B cell (primary cell): Measurements from ENCODE around the gene CDK10. TPM values are rescaled to one million over a fixed set of nuclear protein-coding genes. Genes with fewer than 3 reads are reported as not detected.

Experiments used
- ATAC-seq: fragments of 200-7000 bp; cut with Tn5 transposase; one replicate; pipeline ENCODE4 v1.10.0; 2021; ENCODE audit warnings: low read depth, mild to moderate bottlenecking, moderate number of reproducible peaks, moderate library complexity
- CTCF ChIA-PET: fragments of 350-600 bp; sonication (Branson Sonifier 250); formaldehyde crosslinking; loops from one replicate; lab custom pipeline; 2021; ENCODE audit warnings: antibody characterized with exemption, inconsistent platforms; lab: Charles Lee
- POLR2A ChIA-PET: fragments of 350-600 bp; sonication (Branson Sonifier 250); formaldehyde crosslinking; loops from one replicate; lab custom pipeline; 2021; ENCODE audit warnings: antibody characterized with exemption; lab: Charles Lee
- DNase-seq: peaks from one replicate; pipeline ENCODE4 v3.0.0; 2013
- H2AFZ ChIP-seq: 2 replicates; pipeline ENCODE4 v1.6.1; 2012; ENCODE audit warnings: mild to moderate bottlenecking, low read depth, low read length; ENCODE audit not compliant: insufficient read depth, poor library complexity, severe bottlenecking
- H3K27ac ChIP-seq, 2 donors: 1 replicate in 1 of 2; 2 replicates in 1 of 2; pipeline ENCODE4 v1.5.1; 2012 to 2013; ENCODE audit warnings: low read length in 2 of 2, mild to moderate bottlenecking in 2 of 2, moderate library complexity in 1 of 2
- H3K27me3 ChIP-seq, 4 experiments: fragments of 200-600 bp in 1 of 4; sonication (generic) in 1 of 4; replicated peaks in 1 of 4; 1 replicate in 2 of 4; 2 replicates in 2 of 4; pipeline versions ENCODE4 v1.6.1 to v1.7.0; 2013 to 2016; ENCODE audit warnings: low read length in 3 of 4, mild to moderate bottlenecking in 2 of 4, mixed read lengths in 1 of 4, moderate library complexity in 1 of 4; ENCODE audit not compliant: insufficient read depth in 4 of 4, control insufficient read depth in 3 of 4; ENCODE audit errors: control extremely low read depth in 1 of 4
- H3K36me3 ChIP-seq, 2 experiments: replicated peaks in 1 of 2; 1 replicate in 1 of 2; 2 replicates in 1 of 2; pipeline versions ENCODE4 v1.6.1 to v1.7.1; 2013; ENCODE audit warnings: low read length in 1 of 2; ENCODE audit not compliant: insufficient read depth in 2 of 2, control insufficient read depth in 1 of 2; ENCODE audit errors: control extremely low read depth in 1 of 2, extremely low read depth in 1 of 2
- H3K4me1 ChIP-seq, 2 donors: fragments of 200-600 bp in 1 of 2; sonication (generic) in 1 of 2; 1 replicate in 1 of 2; 2 replicates in 1 of 2; pipeline versions ENCODE4 v1.5.1 to v1.6.1; 2013 to 2017; ENCODE audit warnings: low read length in 2 of 2; ENCODE audit not compliant: control insufficient read depth in 2 of 2, insufficient read depth in 2 of 2
- H3K4me2 ChIP-seq: replicated peaks from 2 replicates; pipeline ENCODE3; 2012; ENCODE audit warnings: mild to moderate bottlenecking, low read depth, low read length; ENCODE audit not compliant: poor library complexity, severe bottlenecking
- H3K4me3 ChIP-seq, 5 experiments: fragments of 200-600 bp in 1 of 5; sonication (generic) in 1 of 5; 1 replicate in 3 of 5; 2 replicates in 2 of 5; pipeline versions ENCODE4 v1.5.1 to v1.7.0; 2011 to 2016; ENCODE audit warnings: low read length in 4 of 5, mild to moderate bottlenecking in 4 of 5, low read depth in 2 of 5, control low read depth in 1 of 5, moderate library complexity in 1 of 5; ENCODE audit not compliant: insufficient read depth in 1 of 5; ENCODE audit errors: control extremely low read depth in 1 of 5, extremely low read depth in 1 of 5
- H3K79me2 ChIP-seq: fragments of 200-600 bp; sonication (generic); one replicate; pipeline ENCODE4 v1.6.0; 2016; ENCODE audit warnings: low read length; ENCODE audit not compliant: control insufficient read depth, insufficient read depth
- H3K9ac ChIP-seq: fragments of 200-600 bp; sonication (generic); 2 replicates; pipeline ENCODE4 v1.6.1; 2017; ENCODE audit warnings: mild to moderate bottlenecking, low read length, moderate library complexity
- H3K9me3 ChIP-seq, 3 donors: one replicate each; pipeline versions ENCODE4 v1.6.1 to v1.7.1; 2013; ENCODE audit warnings: low read length in 2 of 3; ENCODE audit not compliant: control insufficient read depth in 2 of 3, insufficient read depth in 1 of 3; ENCODE audit errors: control extremely low read depth in 1 of 3
- H4K20me1 ChIP-seq: 2 replicates; pipeline ENCODE4 v1.6.0; 2012; ENCODE audit warnings: mild to moderate bottlenecking, low read length; ENCODE audit not compliant: insufficient read depth, control insufficient read depth, poor library complexity, severe bottlenecking
- H3K27ac Mint-ChIP-seq: one replicate; pipeline ENCODE4 v1.8.0; 2021; ENCODE audit warnings: mixed read lengths
- H3K27me3 Mint-ChIP-seq: one replicate; pipeline ENCODE4 v1.8.0; 2021; ENCODE audit warnings: mixed read lengths
- H3K4me1 Mint-ChIP-seq: one replicate; pipeline ENCODE4 v1.8.0; 2021; ENCODE audit warnings: mixed read lengths
- H3K4me3 Mint-ChIP-seq: one replicate; pipeline ENCODE4 v1.8.0; 2021; ENCODE audit warnings: mixed read lengths
- H3K9me3 Mint-ChIP-seq: one replicate; pipeline ENCODE4 v1.8.0; 2022; ENCODE audit warnings: mixed read lengths; ENCODE audit not compliant: insufficient read depth
- CTCF ChIP-seq: fragments of 200-600 bp; IDR thresholded peaks from one replicate; pipeline ENCODE4 v1.8.0; 2022; ENCODE audit warnings: antibody characterized with exemption, mild to moderate bottlenecking
- EZH2 ChIP-seq: IDR thresholded peaks from 2 replicates; pipeline ENCODE4 v1.6.1; 2012; ENCODE audit warnings: borderline replicate concordance, low read depth, mild to moderate bottlenecking, moderate library complexity, low read length; ENCODE audit not compliant: insufficient read depth, poor library complexity, severe bottlenecking
- WGBS: methylation state at CpG from one replicate; pipeline ENCODE4 v1.1.5; 2013; ENCODE audit warnings: missing lambda C conversion rate; ENCODE audit not compliant: insufficient coverage; 5-methylcytosine and 5-hydroxymethylcytosine counted together
- intact Hi-C: fragments of 100-400 bp; cut with micrococcal nuclease; formaldehyde crosslinking; loops from one replicate; pipeline ENCODE4 v1.10.0; 2022
- polyA plus RNA-seq: library from polyadenylated mRNA; depleted of rRNA; stranded (reverse); fragments of >200 nt; gene quantifications from 2 replicates; pipeline ENCODE4 v1.2.3, GENCODE V29; 2012
- total RNA-seq, 2 donors: library from RNA; stranded (reverse); fragments of 120-200 nt in 1 of 2; gene quantifications; 1 replicate in 1 of 2; 2 replicates in 1 of 2; pipeline versions ENCODE4 v1.2.3 to v1.2.4, GENCODE V29; 2013 to 2022

CDK10 gene
- total and polyA plus RNA-seq, 2 donors (not counting 1 experiment from before 2014, with no cell fraction given) = 114 to 145 TPM

- CTCF ChIA-PET = interaction anchor here (1.1 kb wide), 1 partner anchor 96 kb away, joined by 3 read pairs; no protein-coding TSS in a partner anchor
Measured at GRCh38 chr16:89693289-89693731, 6.8 kb downstream of the CDK10 start.

More at GRCh38 chr16:89693289-89693731, 6.8 kb downstream of the CDK10 start:
- peaks cover 6 to 17% of the 10 kb centered on the region in 2 donors for H3K4me1 ChIP-seq
- DNase-seq (peak; percentile 35), ATAC-seq (no peak)
- no peaks in the 10 kb centered on the region for H3K27me3 ChIP-seq
- Mint-ChIP-seq H3K27ac (no peak overlapping the region), H3K4me3 (no peak overlapping the region), H3K27me3 (no peaks in the 10 kb centered on the region), H3K9me3 (no peaks in the 10 kb centered on the region), H3K4me1 (peaks cover 7% of the 10 kb centered on the region)
- POLR2A ChIA-PET = no interaction called here
- peaks cover 47% of the 10 kb centered on the region for H4K20me1 ChIP-seq
- H3K27ac ChIP-seq = no peak overlapping the region
- 98% methylated on average over 11 of the region's 11 CpGs for WGBS
- H2AFZ ChIP-seq = no peak overlapping the region
- peaks cover 2 to 39% of the 10 kb centered on the region in 2 experiments for H3K36me3 ChIP-seq
- no peak overlapping the region for H3K4me3 ChIP-seq
- H3K4me2 ChIP-seq = no peak overlapping the region
- H3K79me2 ChIP-seq = peaks cover 24% of the 10 kb centered on the region
- TF ChIP-seq EZH2 = no peak
- no peak for TF ChIP-seq CTCF
- H3K9ac ChIP-seq = no peak overlapping the region
- intact Hi-C loops = no loop called here
- H3K9me3 ChIP-seq = no peaks in the 10 kb centered on the region
